Heart right ventricle (tissue), 16 donors: ENCODE results near the gene S100A8. TPM values are rescaled to one million over a fixed set of nuclear protein-coding genes. Genes with fewer than 3 reads are reported as not detected.

Experiments
- ATAC-seq, 8 donors: fragments of 200-7000 bp; cut with Tn5 transposase; one replicate each; pipeline ENCODE4 v1.9.1; 2020; ENCODE audit warnings: mild to moderate bottlenecking in 8 of 8, moderate library complexity in 8 of 8, moderate number of reproducible peaks in 1 of 8
- DNase-seq, 2 donors: peaks; one replicate each; pipeline ENCODE4 v3.0.0-alpha.2; 2020
- H3K27ac ChIP-seq, 10 donors: fragments of 200-600 bp; sonication (generic) in 2 of 10; one replicate each; pipeline versions ENCODE4 v1.5.0 to v1.8.0; 2020 to 2022; ENCODE audit warnings: mild to moderate bottlenecking in 3 of 10
- H3K27me3 ChIP-seq, 7 donors: fragments of 200-600 bp; one replicate each; pipeline ENCODE4 v1.8.0; 2021 to 2022; ENCODE audit warnings: mild to moderate bottlenecking in 2 of 7
- H3K36me3 ChIP-seq, 9 donors: fragments of 200-600 bp; sonication (generic) in 1 of 9; one replicate each; pipeline versions ENCODE4 v1.5.0 to v1.8.0; 2020 to 2022; ENCODE audit warnings: mild to moderate bottlenecking in 2 of 9
- H3K4me1 ChIP-seq, 9 donors: fragments of 200-600 bp; sonication (generic) in 1 of 9; one replicate each; pipeline versions ENCODE4 v1.5.0 to v1.8.0; 2020 to 2022; ENCODE audit warnings: mild to moderate bottlenecking in 4 of 9
- H3K4me3 ChIP-seq, 10 donors: fragments of 200-600 bp; sonication (generic) in 2 of 10; one replicate each; pipeline versions ENCODE4 v1.5.0 to v1.8.0; 2020 to 2022; ENCODE audit warnings: mild to moderate bottlenecking in 7 of 10, moderate library complexity in 2 of 10
- H3K9me3 ChIP-seq, 11 donors: fragments of 200-600 bp in 10 of 11; sonication (generic) in 2 of 11; one replicate each; pipeline versions ENCODE4 v1.5.0 to v1.8.0; 2013 to 2022; ENCODE audit warnings: mild to moderate bottlenecking in 2 of 11, control low read depth in 1 of 11, moderate library complexity in 1 of 11
- CTCF ChIP-seq, 9 donors: fragments of 200-600 bp; sonication (generic) in 2 of 9; IDR thresholded peaks; one replicate each; pipeline versions ENCODE4 v1.5.0 to v1.8.0; 2021 to 2022; ENCODE audit warnings: antibody characterized with exemption in 9 of 9, mild to moderate bottlenecking in 5 of 9, moderate library complexity in 1 of 9
- WGBS, 2 donors: extraction: QIAGEN DNeasy Blood & Tissue Kit; methylation state at CpG; one replicate each; pipeline ENCODE4 v1.1.7; 2013; ENCODE audit warnings: inconsistent platforms in 1 of 2; 5-methylcytosine and 5-hydroxymethylcytosine counted together
- intact Hi-C, 10 donors: fragments of 100-400 bp; cut with DNase I; formaldehyde crosslinking; loops; one replicate each; pipeline versions ENCODE4 v1.11.1 to v1.14.2; 2022
- polyA plus RNA-seq, 2 donors: library from polyadenylated mRNA; stranded (reverse); fragments of 200-250 nt; gene quantifications; one replicate each; pipeline ENCODE4 v1.2.3, GENCODE V29; 2013
- total RNA-seq, 10 donors: library from RNA; stranded (reverse); fragmentation: NEBNext Ultra II Directional in 3 of 10; extraction: Animal tissue kit (Norgen Biotek cat#: 25700) in 3 of 10; gene quantifications; one replicate each; pipeline versions ENCODE4 v1.2.1 to v1.2.4, GENCODE V29; 2021 to 2023
- donor health status: Arrhythmogenic right ventricular cardiomyopathy.
- donor health status: ischemic (EF 13 %, LVEDD 7.1; RV severe dilation, severe dysfunction).
- donor health status: healthy with polysubstance abuse.
- donor health status: DM: no; HTN: yes; CAD: no.
- donor health status: DM: no; HTN: no; CAD: no.
- donor health status: ischemic (EF 25% LVEDD 6.9; RV normal size, moderate dysfunction).
- donor health status: ischemic (EF 25% LVEDD 5.7; RV mildly dilated, moderate dysfunction).
- donor health status: healthy.
- donor health status: DM: yes; HTN: yes; CAD: no.
- donor health status: Ischemic cardiomyopathy.
- donor health status: ischemic (EF 35%, LVEDD 5.7; RV mildly dilated, moderate dysfunction).
- donor health status: nonischemic (EF 11% LVEDD 7.7; RV severe dilation, severe dysfunction).
- donor health status: DM: yes; HTN: yes; CAD: no.
- donor health status: PGD.
- donor health status: ischemic (EF 29% LVEDD 5.4; RV normal size, mild dysfunction).
- donor health status: nonischemic (EF 23%, LVEDD 6.1; RV moderate dilation, normal function).

S100A8 gene
- total and polyA plus RNA-seq, 12 donors: 6.2 to 105 (median 45.4) TPM

- Histone ChIP-seq H3K4me1 (no peaks in the 10 kb centered on the region), H3K36me3 (no peaks in the 10 kb centered on the region), H3K9me3 (no peaks in the 10 kb centered on the region), H3K4me3 (no peak overlapping the region), H3K27ac (no peak overlapping the region), H3K27me3 (peaks cover 0 to 27% (median 17%) of the 10 kb centered on the region in 7 donors)
- WGBS, 2 donors: 40 to 54% methylated on average over 6 of the region's 6 CpGs
- DNase-seq (no peak), ATAC-seq (no peak)
- intact Hi-C loops: no loop called here
- no peak for TF ChIP-seq CTCF (IDR thresholded peaks at IDR 0.05)
Measured at GRCh38 chr1:153428791-153429190, 37.9 kb upstream of the S100A8 start.

GRCh38 chr1:153428073-153428638 lies 37.3 kb upstream of the S100A8 start:
- DNase-seq: no peak

GRCh38 chr1:153426809-153427208 lies 35.9 kb upstream of the S100A8 start:
- WGBS, 2 donors: 10 to 41% methylated on average over 1 of the region's 1 CpG
- H3K4me1 ChIP-seq: no peaks in the 10 kb centered on the region
- peaks cover 0 to 27% (median 17%) of the 10 kb centered on the region in 7 donors for H3K27me3 ChIP-seq
- H3K4me3 ChIP-seq: no peak overlapping the region
- H3K9me3 ChIP-seq: no peaks in the 10 kb centered on the region
- intact Hi-C loops: no loop called here
- TF ChIP-seq CTCF (IDR thresholded peaks at IDR 0.05): no peak
- ATAC-seq: no peak
- no peak for DNase-seq
- no peak overlapping the region for H3K27ac ChIP-seq
- no peaks in the 10 kb centered on the region for H3K36me3 ChIP-seq

More at GRCh38 chr1:153428073-153428638, 37.3 kb upstream of the S100A8 start:
- ATAC-seq: no peak
- no peak overlapping the region for H3K27ac ChIP-seq
- intact Hi-C loops: no loop called here
- no peak overlapping the region for H3K4me3 ChIP-seq
- no peaks in the 10 kb centered on the region for H3K4me1 ChIP-seq
- no peaks in the 10 kb centered on the region for H3K36me3 ChIP-seq
- TF ChIP-seq CTCF (IDR thresholded peaks at IDR 0.05): no peak
- 79 to 80% methylated on average over 12 of the region's 12 CpGs for WGBS, 2 donors
- peaks cover 0 to 27% (median 17%) of the 10 kb centered on the region in 7 donors for H3K27me3 ChIP-seq
- H3K9me3 ChIP-seq: no peaks in the 10 kb centered on the region

GRCh38 chr1:153422450-153423068 lies 31.7 kb upstream of the S100A8 start:
- no peak for TF ChIP-seq CTCF (IDR thresholded peaks at IDR 0.05)
- ATAC-seq (peak in 5 of 8 donors; percentile 38 to 67 (median 58)), DNase-seq (peak; percentile 61 to 67)
- Histone ChIP-seq H3K4me1 (no peaks in the 10 kb centered on the region), H3K27me3 (peaks cover 0 to 30% (median 19%) of the 10 kb centered on the region in 7 donors), H3K4me3 (no peak overlapping the region), H3K36me3 (no peaks in the 10 kb centered on the region), H3K9me3 (no peaks in the 10 kb centered on the region), H3K27ac (no peak overlapping the region)
- WGBS, 2 donors: 5% methylated on average over 6 of the region's 6 CpGs
- intact Hi-C loops: no loop called here
